A673 (cell line): ENCODE measurements around the gene PRR9.

Experiments used
- EZH2 ChIP-seq: fragments of 200-600 bp; sonication (generic); IDR thresholded peaks from 2 replicates; pipeline ENCODE4 v1.6.1; 2017; ENCODE audit warnings: borderline replicate concordance, low read depth, mild to moderate bottlenecking, mixed read lengths, antibody characterized with exemption, low read length; ENCODE audit not compliant: poor library complexity, severe bottlenecking
- TF ChIP-seq, protein P1 (sequence below): fragments of 300-800, 200-600 bp; sonication (generic); conservative IDR thresholded peaks from 2 replicates; pipeline ENCODE4 v1.5.1; 2017; ENCODE audit warnings: low read depth, mild to moderate bottlenecking, antibody characterized with exemption, low read length, moderate library complexity, mixed read lengths

GRCh38 chr1:153233448-153233847 lies 16.1 kb downstream of the PRR9 start:
- TF ChIP-seq, protein P1, sequence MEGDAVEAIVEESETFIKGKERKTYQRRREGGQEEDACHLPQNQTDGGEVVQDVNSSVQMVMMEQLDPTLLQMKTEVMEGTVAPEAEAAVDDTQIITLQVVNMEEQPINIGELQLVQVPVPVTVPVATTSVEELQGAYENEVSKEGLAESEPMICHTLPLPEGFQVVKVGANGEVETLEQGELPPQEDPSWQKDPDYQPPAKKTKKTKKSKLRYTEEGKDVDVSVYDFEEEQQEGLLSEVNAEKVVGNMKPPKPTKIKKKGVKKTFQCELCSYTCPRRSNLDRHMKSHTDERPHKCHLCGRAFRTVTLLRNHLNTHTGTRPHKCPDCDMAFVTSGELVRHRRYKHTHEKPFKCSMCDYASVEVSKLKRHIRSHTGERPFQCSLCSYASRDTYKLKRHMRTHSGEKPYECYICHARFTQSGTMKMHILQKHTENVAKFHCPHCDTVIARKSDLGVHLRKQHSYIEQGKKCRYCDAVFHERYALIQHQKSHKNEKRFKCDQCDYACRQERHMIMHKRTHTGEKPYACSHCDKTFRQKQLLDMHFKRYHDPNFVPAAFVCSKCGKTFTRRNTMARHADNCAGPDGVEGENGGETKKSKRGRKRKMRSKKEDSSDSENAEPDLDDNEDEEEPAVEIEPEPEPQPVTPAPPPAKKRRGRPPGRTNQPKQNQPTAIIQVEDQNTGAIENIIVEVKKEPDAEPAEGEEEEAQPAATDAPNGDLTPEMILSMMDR: no peak
- no peak for TF ChIP-seq EZH2
